ENCODE measurements around the gene ZNF169.
"Not testable (repeated sequence)": the region's sequence is repeated elsewhere in the genome, so short reads cannot be mapped to it uniquely, and the experiment has no call there.

GRCh38 chr9:94277029-94277428 is 17.9 kb downstream of the ZNF169 start:
- not testable (repeated sequence) for TF ChIP-seq CTCF, POLR2A, EP300, POLR2AphosphoS5 (IDR thresholded peaks at IDR 0.05)

All from gastroesophageal sphincter (tissue), 3 donors.